ENCODE data around the gene SRD5A1. TPM values are rescaled to one million over a fixed set of nuclear protein-coding genes. Genes with fewer than 3 reads are reported as not detected.

Gene SRD5A1
- total RNA-seq: 31.5 and 36.8 TPM in 2 replicates

GRCh38 chr5:6632888-6633468 lies at the start of gene SRD5A1, which contains the start of gene NSUN2:
TSS of gene SRD5A1 (plus strand) at chr5:6633440. CDS start at chr5:6633577, 137 bp downstream.
TSS of gene NSUN2 (minus strand) at chr5:6633044. CDS start at chr5:6632979, 65 bp downstream.

GRCh38 chr5:6713274-6714225 lies 80.3 kb downstream of the SRD5A1 start, which contains the start of gene TENT4A:
TSS of gene TENT4A (plus strand) at chr5:6713432. CDS start at chr5:6713984, 552 bp downstream.

Other genes with a start within 250 kb of the SRD5A1 start
- gene UBE2QL1, start 184.6 kb upstream of the SRD5A1 start, total RNA-seq: not detected in 2 replicates
- 43.7 and 80.6 TPM in 2 replicates for gene NSUN2, start 396 bp upstream of the SRD5A1 start, total RNA-seq
- 9.7 and 13.5 TPM in 2 replicates for gene TENT4A, start 80.0 kb downstream of the SRD5A1 start, total RNA-seq

Data from hair follicular keratinocyte (primary cell).